Measurements from ENCODE around the gene TMEM121.
A peak's percentile ranks its signal among the peaks of the same experiment; 100 is the strongest.

TMEM121 gene

DNA sequence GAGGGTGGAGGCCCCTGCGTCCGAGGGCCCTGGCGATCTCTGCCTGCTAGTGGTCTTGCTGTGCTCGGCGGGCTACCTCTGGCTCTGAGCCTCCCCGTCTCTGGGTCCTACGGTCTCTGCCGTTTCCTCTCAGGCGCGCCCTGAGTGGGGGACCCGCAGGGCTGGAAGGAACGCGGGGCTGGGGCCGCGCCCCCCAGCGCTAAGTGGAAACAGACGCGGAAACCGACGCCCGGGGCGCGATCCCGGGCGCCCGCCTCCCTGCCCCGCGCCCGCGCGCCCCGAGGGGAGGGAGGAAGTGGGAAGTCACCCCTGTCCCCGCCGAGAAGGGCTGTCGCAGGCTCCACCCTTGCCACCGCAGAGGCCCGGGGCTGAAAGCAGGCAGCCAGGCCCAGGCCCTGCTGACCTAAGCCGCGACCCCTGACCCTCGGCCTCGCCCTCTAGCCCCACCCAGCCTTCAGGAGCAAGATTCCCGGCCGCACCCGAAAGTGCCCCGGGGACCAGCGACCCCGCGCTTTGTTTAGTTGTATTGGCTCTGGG, 38.9 kb upstream of the TMEM121 start:
- DNase-seq, result peak; percentile 65

DNA sequence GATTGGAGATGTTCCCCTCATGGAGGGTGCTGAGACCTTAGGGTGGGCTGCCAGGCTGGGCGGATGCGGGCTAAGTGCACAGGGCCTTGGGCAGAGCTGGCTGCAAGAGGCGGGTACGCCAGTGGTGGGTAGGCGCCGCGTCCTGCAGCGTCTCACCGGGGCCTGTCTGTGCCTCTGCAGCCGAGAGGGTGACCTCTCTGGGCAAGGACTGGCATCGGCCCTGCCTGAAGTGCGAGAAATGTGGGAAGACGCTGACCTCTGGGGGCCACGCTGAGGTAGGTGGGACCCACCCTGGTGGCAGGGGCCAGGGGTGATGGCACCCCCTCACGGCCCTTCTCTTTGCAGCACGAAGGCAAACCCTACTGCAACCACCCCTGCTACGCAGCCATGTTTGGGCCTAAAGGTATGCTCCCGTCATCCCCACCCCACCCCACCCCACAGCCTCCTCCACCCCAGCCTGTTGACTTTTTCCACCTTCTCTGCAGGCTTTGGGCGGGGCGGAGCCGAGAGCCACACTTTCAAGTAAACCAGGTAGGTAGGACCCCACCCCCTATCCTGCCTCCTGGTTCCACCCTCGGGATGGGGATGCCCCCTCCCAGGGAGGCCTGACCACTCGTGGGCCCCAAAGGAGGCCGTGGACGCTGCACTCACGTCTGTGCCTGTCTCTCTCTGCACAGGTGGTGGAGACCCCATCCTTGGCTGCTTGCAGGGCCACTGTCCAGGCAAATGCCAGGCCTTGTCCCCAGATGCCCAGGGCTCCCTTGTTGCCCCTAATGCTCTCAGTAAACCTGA, 38.2 kb upstream of the TMEM121 start:
- DNase-seq, result no peak

DNA sequence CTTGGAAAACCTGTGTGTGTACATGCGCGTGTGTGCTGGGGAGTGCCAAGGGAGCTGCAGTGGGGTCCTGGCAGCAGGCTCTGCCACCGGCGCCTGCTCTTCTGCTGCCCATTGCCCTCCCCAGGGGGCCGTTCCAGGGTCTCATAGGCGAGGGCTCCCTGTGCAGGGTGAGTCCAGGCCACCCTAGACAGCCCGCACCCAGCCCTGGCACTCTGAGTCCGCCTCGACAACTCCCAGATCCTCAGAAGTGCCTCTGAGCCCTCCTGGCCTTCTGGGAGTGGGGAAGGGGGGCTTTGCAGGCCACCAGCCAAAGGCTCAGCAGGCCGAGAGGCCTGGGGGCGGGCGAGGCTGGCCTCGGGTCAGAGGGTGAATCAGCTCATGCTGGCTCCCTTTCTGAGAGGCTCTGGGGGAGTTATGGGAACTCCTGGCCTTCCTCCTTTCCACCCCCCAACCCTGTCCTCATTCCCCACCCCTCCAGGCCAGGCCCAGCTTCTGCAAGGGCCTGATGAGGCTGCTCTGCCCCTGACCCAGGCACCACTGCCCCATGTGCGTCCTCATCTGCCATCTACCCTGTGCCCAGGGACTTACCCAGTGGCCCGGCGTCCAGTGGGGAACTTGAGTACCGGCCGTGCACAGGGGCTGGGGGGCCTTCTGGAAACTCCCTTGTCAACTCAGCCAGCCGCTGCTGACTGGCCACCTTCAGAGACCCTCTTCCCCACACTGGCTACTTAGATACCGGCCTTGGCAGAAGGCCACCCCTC, 37.4 kb upstream of the TMEM121 start:
- DNase-seq, result peak; percentile 38 to 79

DNA sequence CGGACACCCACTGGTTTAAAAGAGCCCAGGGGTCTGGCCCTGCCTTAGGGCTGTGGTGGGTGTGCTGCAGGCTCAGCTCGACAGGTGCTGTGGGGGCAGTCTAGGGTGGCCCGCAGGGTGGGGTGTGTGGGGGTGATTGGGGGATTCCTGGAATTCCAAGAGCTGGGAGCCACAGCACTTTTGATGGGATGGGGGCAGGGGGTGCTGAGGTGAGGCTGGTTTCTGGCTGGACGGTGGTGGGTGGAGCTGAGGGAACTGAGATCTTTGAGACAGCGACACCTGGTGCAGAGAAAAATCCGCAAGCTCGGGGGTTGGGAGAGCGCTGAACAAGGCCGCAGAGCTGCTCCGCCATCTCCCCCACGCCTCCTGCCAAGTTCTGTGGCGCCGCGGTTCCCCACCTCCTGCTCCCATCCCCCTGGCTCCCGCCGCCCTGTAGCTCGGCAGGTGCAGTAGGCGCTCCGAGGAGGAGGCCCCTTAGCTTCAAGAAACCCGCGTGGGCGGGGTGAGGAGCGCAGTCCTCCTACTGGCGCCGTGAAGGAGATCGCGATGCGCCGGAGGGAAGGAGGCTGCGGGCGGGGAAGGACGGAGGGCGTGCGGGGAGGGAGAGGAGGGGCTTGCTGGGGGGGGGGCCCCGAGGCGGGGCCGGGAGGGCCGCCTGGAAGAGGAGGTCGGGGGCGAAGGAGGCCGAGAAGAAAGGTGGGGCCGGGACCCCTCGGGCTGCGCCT, 36.7 kb upstream of the TMEM121 start:
- peak; percentile 63 to 64 for DNase-seq

DNA sequence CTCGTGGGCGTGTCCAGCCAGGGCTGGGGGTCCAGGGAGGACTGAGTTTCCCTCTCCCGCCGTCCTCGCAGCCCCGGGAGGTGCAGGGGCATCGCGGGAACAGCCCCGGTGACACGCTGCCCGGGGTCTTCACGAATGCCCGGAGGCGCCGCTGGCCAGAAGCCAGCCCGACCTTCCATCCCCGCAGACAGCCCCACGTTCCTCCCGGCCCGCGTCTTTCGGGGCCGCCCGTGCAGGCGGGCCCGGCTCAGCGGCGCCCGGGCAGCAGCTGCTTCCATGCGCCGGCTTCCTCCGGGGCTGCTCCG, 36.2 kb upstream of the TMEM121 start:
- DNase-seq, result no peak

DNA sequence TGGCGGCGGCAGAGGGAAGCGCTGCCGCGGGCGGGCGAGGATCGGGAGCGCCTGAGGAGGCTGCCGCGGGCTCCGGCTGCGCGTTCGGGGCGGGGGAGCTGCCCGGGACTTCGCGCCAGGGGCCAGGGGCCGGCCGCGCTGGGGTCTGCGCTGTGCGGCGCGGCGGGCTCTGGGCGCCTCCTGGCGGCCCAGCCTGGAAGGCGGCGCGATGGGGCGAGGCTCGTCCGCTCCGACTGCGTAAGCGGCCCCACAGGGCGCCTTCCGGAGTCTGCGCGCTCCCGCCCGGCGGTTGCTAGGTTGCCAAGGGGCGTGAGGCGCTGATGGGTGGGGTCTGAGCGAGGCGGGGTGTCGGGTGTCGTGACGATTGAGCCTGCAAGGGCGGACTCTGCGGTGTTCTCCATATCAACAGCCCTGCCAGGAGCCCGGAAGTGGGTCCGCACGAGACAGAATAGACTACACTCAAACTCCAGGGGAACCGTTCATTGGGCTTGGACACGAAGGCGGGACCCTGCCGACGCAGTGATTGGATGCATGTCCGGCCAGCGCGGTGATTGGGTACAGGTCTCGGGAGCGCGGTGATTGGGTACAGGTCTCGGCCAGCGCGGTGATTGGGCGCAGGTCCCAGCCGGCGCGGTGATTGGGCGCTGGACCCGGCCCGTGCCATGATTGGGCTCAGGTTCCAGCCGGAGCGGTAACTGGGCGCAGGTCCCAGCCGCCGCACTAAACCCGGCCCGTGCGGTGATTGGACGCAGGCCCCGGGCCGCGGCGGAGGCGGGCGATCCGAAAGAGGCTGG, 35.6 kb upstream of the TMEM121 start, which contains the start of gene TEDC1:
TEDC1 (plus strand) TSS at position 675 of the 794 bp plus-strand sequence. CDS start 130 bp downstream, outside the sequence.
- peak; percentile 99 to 100 for DNase-seq

DNA sequence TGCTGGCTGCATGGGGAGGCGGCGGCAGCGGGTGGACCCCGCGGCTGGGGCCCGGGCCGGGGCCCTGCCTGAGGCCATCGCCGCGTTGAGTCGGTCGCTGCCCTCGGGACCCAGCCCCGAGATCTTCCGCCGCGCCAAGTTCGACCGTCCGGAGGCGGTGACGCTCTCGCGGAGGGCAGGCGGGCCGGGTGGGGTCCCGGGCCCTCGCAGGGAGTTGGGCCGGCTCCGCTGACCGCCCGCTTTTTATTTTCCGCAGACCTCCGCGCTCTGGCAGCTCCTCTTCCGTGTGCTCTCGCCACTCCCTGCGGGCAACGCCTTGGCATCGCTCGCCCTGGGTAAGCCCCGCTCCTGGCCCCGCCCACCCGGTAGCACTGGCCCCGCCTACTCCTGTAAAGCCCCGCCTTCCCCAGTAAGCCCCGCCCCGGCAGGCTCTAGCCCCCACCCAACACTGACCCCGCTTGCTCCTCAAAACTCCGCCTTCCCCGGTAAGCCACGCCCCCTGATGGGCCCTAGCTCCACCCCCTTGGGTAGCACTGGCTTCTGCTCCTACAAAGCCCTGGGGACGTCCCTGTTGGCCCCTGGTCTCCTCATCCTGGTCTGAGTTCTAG, 34.9 kb upstream of the TMEM121 start:
- peak; percentile 73 to 95 for DNase-seq

DNA sequence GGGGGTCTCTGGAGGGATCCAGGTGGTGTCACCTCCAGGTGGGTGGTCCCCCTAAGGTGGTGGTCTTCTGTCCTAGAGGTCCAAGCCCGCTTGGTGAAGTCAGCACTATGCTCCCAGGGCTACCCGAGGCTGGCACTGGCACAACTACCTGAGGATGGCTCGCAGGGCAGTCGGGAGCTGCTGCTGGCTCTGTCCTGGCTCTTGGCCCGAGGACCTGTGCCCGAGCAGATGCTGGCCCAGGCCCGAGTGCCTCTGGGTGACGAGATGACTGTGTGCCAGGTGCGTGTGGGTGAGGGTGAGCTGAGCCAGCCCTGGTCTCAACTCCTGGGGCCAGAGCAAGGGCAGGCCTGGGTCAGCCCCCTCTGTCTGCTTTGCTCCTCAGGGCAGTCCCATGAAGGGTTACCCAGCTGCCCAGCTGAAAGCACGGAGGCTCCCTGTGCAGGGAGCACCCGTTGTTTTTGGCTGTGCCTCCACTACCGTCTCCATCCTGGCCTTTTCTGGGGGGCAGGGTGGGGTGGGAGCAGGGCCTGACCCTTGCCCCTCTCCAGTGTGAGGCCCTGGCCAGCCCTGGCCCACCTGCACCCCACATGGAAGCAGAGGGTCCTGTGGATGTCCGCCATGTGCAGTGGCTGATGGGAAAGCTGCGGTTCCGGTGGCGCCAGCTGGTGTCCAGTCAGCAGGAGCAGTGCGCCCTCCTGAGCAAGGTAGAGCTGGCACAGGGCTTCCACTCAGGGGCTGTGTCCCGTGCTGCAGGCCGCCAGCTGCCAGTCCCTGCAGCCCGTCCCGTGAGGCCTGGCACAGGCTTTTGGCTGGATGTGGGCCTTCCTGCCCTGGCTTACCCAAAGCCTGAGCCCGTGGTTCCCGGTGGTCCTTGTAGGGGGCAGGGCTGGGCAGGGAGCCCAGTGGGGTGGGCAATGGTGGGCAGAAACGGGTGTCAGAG, 34.1 kb upstream of the TMEM121 start:
- DNase-seq, result no peak

DNA sequence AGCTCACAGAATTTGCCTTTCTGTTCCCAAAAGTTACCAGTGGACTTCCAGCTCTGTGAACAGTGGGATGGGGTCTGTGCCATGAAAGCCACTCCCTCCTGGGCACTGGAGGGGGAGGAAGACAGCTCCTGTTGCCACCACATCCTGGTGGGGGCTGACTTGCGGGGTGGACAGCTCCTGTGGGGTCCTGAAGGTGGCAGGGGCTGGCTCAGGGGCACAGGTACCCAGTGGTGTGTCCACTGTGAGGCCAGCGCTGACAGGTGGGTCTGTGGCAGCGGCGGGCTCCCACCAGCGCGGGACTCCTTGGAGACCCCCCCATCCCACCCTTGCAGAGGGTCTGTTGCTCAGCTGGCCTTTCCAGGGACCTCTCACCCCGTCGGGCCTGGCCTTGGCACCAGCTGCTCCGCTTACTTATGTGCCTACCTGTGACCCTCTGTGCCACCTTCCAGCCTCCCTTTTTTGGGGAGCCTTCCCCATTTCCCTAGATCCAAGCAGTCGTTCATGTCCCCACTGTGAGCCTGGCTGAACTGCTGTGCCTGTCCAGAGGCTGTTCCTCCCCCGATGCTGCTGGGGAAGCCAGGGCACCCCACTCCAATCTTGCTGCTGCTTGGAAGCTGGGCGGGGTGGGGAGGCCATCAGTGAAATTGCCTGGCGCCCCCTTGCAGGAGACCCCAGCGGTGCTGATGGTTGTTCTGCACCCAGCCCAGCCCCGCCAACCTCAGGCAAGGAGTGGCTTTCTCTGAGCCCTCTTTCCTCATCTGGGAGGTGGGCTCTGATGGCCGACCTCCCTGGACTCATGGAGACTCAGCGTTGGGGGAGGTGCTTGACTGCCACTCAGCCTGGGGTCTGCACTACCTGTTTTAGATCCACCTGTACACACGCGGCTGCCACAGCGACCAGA, 33.2 kb upstream of the TMEM121 start:
- DNase-seq, result no peak

DNA sequence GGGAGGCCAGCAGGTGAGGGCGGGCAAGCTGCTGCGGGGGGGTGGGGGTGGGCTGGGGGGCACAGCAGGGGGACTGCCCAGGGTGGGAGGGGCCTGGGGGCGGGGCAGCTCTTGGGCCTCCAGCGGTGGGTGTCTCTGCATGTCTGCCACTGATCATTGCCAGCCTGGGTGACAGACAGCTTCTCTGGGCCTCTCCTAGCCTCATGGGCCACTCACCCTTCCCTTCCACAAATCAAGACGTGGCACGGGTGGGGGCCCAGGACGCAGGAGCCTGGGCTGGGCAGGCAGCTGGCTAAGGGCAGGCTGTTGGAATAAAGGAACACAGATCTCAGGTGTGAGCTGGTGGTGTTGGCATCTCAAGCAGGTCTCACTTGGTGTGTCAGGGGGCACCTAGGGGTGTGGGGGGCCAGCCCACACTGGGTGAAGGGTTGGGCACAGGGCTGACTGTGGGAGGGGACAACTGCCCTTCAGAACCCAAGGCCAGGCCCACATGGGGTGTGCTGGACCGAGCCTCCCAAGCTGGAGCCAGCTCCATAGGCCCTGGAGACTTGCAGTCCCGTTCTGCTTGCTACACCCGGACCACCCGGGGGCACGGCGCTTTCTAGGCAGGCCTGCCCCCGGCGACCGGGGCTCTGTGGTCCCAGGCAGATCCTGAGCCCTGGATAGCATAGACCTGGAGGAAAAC, 32.3 kb upstream of the TMEM121 start:
- no peak for DNase-seq

DNA sequence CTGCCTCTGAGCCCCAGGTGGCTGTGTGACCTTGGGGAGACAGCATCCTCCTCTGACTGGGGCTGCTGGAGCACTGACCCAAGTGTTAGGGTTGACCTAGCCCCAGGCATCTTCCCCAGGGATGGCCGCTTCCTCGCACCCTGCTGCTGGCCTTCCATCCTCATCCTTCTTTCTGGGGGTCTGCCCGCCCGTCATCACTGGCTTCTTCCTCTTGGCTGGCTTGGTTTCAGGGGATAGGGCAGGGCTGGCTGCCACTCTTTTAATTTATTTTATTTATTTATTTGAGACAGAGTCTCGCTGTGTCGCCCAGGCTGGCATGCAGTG, 31.8 kb upstream of the TMEM121 start:
- no peak for DNase-seq

DNA sequence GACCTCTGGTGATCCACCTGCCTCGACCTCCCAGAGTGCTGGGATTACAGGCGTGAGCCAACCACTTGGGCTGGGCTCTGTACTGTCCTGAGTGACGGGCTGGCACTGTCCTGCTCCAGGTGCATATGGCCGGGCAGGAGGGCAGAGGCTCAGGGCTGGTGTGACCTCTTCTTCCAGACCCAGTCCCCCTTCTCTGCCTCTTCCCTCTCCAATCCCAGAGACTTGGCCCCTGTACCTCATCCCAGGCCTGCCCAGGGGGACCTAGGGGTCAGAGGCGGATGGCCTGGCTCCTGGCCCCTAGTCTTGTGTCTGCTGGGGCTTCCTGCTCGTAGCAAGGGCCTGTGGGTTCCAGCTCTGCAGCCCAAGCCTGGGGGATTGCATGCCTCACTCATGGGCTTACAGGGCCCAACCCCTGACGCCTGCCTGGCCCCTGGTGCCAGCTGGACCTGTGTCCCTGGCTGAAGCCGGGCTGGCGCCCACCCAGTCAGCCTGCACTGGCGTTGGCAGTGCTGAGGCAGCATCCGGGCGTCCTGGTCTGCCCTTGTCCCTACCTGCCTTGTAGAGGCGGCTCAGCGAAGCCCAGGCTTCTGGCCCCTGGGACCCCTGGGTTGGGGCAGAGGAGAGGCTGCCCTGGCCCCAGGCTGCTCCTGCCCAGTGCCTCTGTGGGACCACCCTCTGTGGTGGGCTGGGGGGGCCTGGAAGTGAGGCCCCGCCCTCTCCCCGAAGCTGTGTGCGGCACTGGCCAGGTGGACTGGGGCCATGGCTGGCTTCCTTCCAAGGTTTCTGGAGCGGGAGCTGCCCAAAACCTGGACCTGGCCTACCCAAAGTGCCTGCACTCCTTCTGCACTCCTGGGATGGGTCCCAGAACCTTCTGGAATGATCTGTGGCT, 31.0 kb upstream of the TMEM121 start:
- DNase-seq, result no peak

DNA sequence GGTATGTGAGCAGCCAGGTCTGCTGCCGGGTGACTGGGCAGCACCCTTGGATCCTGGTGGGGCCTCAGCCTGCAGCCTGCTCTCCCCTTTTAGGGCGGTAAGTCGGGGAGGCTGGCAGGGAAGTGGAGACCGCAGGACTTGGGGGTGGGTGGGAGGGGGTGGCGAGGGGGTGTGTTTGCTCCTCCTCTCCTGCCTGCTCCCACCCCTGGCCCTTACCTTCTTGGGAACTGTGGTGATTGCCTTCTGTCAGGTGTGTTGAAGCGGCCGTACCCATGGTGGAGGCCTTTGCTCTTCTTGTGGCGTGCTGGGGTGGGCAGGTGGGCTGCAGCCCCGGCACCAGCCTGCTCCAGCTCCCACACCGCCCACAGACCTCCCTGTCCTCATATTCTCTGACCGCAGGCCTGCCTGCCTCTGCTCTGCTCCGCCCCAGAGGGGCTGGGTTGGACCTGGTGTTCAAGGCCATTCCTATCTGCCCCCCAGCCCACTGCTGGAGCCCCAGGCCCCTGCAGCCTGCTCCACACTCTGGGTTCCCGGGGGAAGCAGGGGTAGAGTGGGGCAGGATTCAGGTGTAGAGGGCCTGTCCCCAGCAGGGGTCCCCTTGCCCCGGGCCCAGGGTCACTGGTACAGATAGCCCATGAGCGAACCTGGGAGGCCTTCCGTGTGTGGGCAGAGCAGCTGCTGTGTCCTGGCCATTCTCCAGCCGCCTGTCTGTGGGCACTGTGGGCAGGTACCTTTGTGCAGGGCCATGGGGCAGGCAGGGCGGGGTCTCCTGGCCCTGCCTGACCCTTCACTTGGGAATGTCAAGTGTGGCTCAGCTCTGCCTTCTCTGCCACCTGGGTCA, 30.2 kb upstream of the TMEM121 start:
- DNase-seq, result no peak

DNA sequence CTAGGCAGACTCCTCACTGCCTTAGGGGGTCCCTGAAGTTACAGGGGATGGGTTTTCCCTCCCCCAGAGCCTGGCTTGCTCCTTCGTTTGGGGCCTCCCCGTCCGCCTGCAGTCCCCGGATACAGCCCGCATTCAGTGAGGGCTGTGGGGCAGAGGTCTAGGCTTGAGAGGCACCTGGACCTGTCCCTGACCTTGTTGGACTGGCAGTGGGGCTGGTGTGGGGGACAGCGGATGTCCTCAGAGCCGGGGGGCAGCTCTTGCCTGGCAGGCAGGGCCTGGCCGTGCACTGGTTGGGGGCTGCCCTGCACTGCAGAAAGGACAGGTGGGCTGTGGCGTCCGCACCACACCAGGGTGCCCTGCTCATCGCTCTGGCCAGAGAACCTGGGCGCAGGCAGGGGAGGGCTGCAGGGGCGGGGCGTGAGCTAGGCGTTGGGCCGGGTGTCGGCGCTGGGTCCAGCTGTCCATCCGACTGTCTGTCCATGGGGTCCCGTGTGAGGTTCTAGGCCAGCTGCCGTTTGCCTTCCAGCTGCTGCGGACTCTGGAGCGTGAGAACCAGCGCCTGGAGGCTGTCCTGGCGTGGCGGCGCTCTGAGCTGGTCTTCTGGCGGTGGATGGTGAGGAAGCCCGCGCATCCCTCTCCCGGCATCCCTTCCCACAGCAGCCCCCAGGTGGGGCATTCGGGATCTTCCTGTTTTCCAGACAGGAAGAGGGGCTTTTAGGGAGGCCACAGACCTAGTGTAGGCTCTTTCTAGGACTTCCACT, 29.4 kb upstream of the TMEM121 start:
- DNase-seq, result no peak

DNA sequence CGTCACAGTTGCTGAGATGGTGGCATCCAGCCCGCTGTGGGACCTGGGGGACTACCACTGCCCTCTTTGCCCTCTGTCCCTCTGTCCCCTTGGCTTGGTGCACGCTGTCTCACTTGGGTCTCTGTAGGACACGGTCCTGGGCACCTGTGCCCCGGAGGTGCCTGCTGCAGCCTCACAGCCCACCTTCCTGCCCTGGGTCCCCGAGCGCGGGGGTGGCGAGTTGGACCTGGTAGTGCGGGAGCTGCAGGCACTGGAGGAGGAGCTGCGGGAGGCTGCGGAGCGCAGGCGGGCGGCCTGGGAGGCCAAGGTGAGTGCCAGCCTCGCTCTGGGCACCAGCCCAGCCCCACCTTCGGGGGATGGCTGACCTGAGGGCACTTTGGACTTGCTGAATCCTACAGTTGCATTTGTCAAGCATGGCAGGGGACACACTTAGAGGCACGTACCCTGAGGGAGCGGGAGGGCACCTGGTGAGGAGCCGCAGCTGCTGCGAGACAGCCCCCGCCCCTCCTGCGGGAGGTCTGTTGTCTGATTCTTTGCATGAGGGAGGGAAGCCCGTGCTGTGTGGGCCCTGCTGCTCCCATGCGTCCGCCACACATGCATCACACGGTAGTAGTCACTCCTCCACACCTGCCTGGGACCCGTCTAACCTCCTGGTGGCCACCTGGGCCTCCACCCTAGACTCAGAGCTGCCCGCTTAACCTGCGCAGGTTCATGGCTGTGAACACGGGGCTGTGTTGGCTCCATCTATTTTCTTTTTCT, 28.5 kb upstream of the TMEM121 start:
- DNase-seq, result no peak
